IMR-90 (cell line): Measurements from ENCODE around the gene SCN1B.

ENCODE experiments used
- CTCF ChIP-seq: conservative IDR thresholded peaks from 2 replicates; pipeline ENCODE4 v1.5.1; 2012; ENCODE audit warnings: mild to moderate bottlenecking, low read depth, low read length, improper control_type of control experiment
- ELK1 ChIP-seq: fragments of 150-350 bp; IDR thresholded peaks from 2 replicates; pipeline ENCODE4 v1.6.1; 2016; ENCODE audit warnings: low read depth, mild to moderate bottlenecking, low read length, moderate library complexity, borderline replicate concordance
- POLR2A ChIP-seq: IDR thresholded peaks from 2 replicates; pipeline ENCODE4 v1.6.1; 2012; ENCODE audit warnings: mild to moderate bottlenecking, low read depth, low read length
- RAD21 ChIP-seq: IDR thresholded peaks from 2 replicates; pipeline ENCODE4 v1.6.1; 2012; ENCODE audit warnings: low read length, improper control_type of control experiment
- SMC3 ChIP-seq: fragments of 150-350 bp; IDR thresholded peaks from 2 replicates; pipeline ENCODE4 v1.6.1; 2016; ENCODE audit warnings: low read depth, mild to moderate bottlenecking, antibody characterized with exemption, low read length, moderate library complexity

- TF ChIP-seq CTCF (no peak), SMC3 (no peak), POLR2A (no peak), RAD21 (no peak), ELK1 (no peak)
These were observed 24.4 kb downstream of the SCN1B start for GRCh38 chr19:35054626-35055025.
